A549 (cell line): ENCODE data around the gene MBD3L2. TPM values are rescaled to one million over a fixed set of nuclear protein-coding genes. Genes with fewer than 3 reads are reported as not detected.
"Not testable (repeated sequence)": the region's sequence is repeated elsewhere in the genome, so short reads cannot be mapped to it uniquely, and the experiment has no call there.

Experiments
- ATAC-seq, 2 experiments: fragments of 200-7000 bp in 1 of 2; fragments of >200 bp in 1 of 2; cut with Nextera tagmentation in 1 of 2; cut with Tn5 transposase in 1 of 2; 3 replicates each; pipeline versions ENCODE4 v1.8.0 to v1.9.1; 2018 to 2020; ENCODE audit warnings: mild to moderate bottlenecking in 1 of 2, moderate library complexity in 1 of 2
- CTCF ChIA-PET: fragments of 300-600 bp; sonication (Branson Sonifier 250); formaldehyde crosslinking; extraction: SDS; loops from one replicate; lab custom pipeline; 2021; ENCODE audit warnings: antibody characterized with exemption, inconsistent platforms; lab: Yijun Ruan, JAX
- POLR2A ChIA-PET: fragments of 350-600 bp; formaldehyde crosslinking; extraction: SDS; loops from one replicate; lab custom pipeline; 2021; ENCODE audit warnings: antibody characterized with exemption, inconsistent platforms; lab: Yijun Ruan, JAX
- DNase-seq, 2 experiments: peaks; one replicate each; pipeline versions ENCODE4 v3.0.0 to v3.0.0-alpha.2; 2011 to 2016; ENCODE audit warnings: low read depth in 1 of 2, low spot score in 1 of 2
- FAIRE-seq: peaks from 2 replicates; lab custom pipeline; 2011; peaks lifted over from hg19 to GRCh38; lab: Jason Lieb, UNC
- H3K27ac ChIP-seq, 2 experiments: fragments of >200 bp; sonication (Bioruptor Twin); formaldehyde crosslinking; 3 replicates each; pipeline ENCODE4 v1.5.1; 2016 to 2017
- H3K4me1 ChIP-seq: fragments of >200 bp; sonication (Bioruptor Twin); formaldehyde crosslinking; 3 replicates; pipeline ENCODE4 v1.6.1; 2016
- H3K4me2 ChIP-seq: fragments of >200 bp; sonication (Bioruptor Twin); formaldehyde crosslinking; 3 replicates; pipeline ENCODE4 v1.6.1; 2016
- H3K4me3 ChIP-seq: fragments of >200 bp; sonication (Bioruptor Twin); formaldehyde crosslinking; 3 replicates; pipeline ENCODE4 v1.5.1; 2016
- H3K9me3 ChIP-seq: fragments of >200 bp; sonication (Bioruptor Twin); formaldehyde crosslinking; 3 replicates; pipeline ENCODE4 v1.6.1; 2016
- CHD4 ChIP-seq: fragments of 200-600 bp; sonication (generic); IDR thresholded peaks from 2 replicates; pipeline ENCODE4 v1.6.1; 2016; ENCODE audit warnings: antibody characterized with exemption, mild to moderate bottlenecking, borderline replicate concordance
- HDAC2 ChIP-seq: fragments of 200-600 bp; sonication (generic); IDR thresholded peaks from 2 replicates; pipeline ENCODE4 v1.6.1; 2016
- MYC ChIP-seq: IDR thresholded peaks from 2 replicates; pipeline ENCODE4 v1.6.1; 2012; ENCODE audit warnings: mild to moderate bottlenecking, inconsistent platforms, low read length, improper control_type of control experiment, borderline replicate concordance
- NR3C1 ChIP-seq: fragments of >200 bp; sonication (Bioruptor Twin); formaldehyde crosslinking; IDR thresholded peaks from 3 replicates; pipeline ENCODE4 v1.6.1; 2017
- POLR2AphosphoS2 ChIP-seq: conservative IDR thresholded peaks from 2 replicates; pipeline ENCODE4 v1.6.1; 2012; ENCODE audit warnings: low read length, improper control_type of control experiment, inconsistent platforms
- WGBS: methylation state at CpG from one replicate; pipeline ENCODE4 v1.1.6; 2017; ENCODE audit errors: missing lambda C conversion rate; 5-methylcytosine and 5-hydroxymethylcytosine counted together
- polyA plus RNA-seq, 4 experiments: library from polyadenylated mRNA; depleted of rRNA in 3 of 4; stranded (reverse); fragments of >200 nt; fragmentation: RNase III in 1 of 4; extraction: RNeasy Plus Mini Kit Qiagen cat#74134 plus additional on column Dnase treatment in 1 of 4; gene quantifications; 2 replicates in 3 of 4; 3 replicates in 1 of 4; pipeline ENCODE4 v1.2.3, GENCODE V29; 2011 to 2017
- TF ChIP-seq, protein P1 (sequence below): fragments of 150-350 bp; IDR thresholded peaks from 2 replicates; pipeline ENCODE4 v1.6.1; 2014; ENCODE audit warnings: low read depth, mild to moderate bottlenecking, low read length

The MBD3L2 gene
- polyA plus RNA-seq, 2 of the 4 experiments (the other 2 are of a cell fraction), result not detected

DNA sequence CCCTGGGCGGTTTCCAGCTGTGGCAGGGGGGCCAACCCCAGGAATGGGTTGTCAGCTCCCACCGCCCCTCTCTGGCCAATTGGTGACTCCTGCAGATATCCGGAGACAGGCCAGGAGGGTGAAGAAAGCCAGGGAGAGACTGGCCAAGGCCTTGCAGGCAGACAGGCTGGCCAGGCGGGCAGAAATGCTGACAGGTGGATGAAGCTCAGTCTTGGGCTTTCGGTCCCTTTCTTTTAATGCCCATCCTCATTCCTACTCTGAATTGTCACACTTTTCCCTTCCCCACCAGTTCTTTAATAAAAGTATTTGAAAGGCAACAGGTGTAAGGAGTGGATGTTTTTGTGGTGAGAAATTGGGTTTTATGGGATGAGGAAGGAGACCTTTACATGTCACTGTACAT lies 2.3 kb downstream of the MBD3L2 start:
- CTCF ChIA-PET, FAIRE-seq, H3K27ac ChIP-seq, POLR2A ChIA-PET, H3K4me2 ChIP-seq, ATAC-seq, H3K4me3 ChIP-seq, H3K9me3 ChIP-seq, H3K4me1 ChIP-seq, DNase-seq: not testable (repeated sequence)
- WGBS, result 72% methylated on average over 3 of the region's 5 CpGs

DNA sequence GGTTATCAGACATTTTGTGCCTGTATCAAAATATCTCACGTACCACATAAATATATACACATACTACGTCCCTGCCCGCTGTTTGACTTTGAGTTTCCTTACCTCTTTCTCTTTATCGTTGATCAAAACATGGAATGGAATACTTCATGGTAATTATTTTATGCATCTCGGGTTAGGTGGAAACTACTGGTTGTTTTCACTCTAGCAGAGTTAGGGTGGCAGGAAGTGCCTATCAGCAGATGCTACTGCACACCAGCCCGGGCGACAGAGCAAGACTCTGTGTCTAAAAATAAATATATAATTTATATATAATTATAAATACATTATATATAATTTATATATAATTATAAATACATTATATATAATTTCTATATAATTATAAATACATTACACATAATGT lies 3.8 kb downstream of the MBD3L2 start:
- whole genome bisulfite sequencing, result 75% methylated on average over 7 of the region's 7 CpGs
- POLR2A ChIA-PET, ATAC-seq, H3K4me3 ChIP-seq, H3K4me2 ChIP-seq, DNase-seq, CTCF ChIA-PET, FAIRE-seq, H3K4me1 ChIP-seq, H3K9me3 ChIP-seq, H3K27ac ChIP-seq: not testable (repeated sequence)

DNA sequence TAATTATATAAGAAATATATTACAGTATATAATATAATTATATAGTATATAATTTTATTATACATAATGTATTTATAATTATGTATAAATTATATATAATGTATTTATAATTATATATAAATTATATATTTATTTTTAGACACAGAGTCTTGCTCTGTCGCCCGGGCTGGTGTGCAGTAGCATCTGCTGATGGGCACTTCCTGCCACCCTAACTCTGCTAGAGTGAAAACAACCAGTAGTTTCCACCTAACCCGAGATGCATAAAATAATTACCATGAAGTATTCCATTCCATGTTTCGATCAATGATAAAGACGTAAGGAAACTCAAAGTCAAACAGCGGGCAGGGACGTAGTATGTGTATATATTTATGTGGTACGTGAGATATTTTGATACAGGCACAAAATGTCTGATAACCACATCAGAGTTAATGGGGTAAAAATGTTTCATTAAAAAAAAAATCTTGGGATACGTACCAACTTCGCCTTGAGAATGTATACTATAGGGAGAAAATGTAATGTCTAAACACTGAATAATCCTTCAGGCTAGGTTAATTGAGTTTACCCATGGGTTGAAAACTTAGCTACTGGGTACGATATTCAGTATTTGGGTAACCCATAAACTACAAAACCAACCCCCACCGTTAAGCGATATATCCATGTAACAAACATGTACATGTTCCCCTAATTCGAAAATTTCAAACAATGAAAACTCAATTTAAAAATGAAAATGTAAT lies 5.7 kb downstream of the MBD3L2 start:
- FAIRE-seq, DNase-seq, H3K27ac ChIP-seq, ATAC-seq, H3K9me3 ChIP-seq, H3K4me2 ChIP-seq, POLR2A ChIA-PET, CTCF ChIA-PET, H3K4me3 ChIP-seq, H3K4me1 ChIP-seq: not testable (repeated sequence)
- 78% methylated on average over 14 of the region's 14 CpGs for WGBS

DNA sequence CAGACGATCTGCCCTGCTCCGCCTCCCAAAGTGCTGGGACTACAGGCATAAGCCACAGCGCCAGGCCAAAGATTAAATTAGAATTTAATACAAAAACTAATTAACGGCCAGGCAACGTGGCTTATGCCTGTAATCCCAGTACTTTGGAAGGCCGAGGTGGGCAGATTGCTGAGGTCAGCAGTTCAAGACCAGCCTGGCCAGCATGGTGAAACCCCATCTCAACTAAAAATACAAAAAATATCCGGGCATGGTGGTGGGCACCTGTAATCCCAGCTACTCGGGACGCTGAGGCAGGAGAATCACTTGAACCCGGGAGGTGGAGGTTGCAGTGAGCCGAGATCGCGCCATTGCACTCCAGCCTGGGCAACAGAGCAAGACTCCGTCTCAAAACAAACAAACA lies 6.6 kb downstream of the MBD3L2 start:
- H3K4me1 ChIP-seq, ATAC-seq, DNase-seq, H3K4me3 ChIP-seq, H3K27ac ChIP-seq, CTCF ChIA-PET, FAIRE-seq, H3K4me2 ChIP-seq, POLR2A ChIA-PET, H3K9me3 ChIP-seq: not testable (repeated sequence)
- 74% methylated on average over 5 of the region's 14 CpGs for WGBS

DNA sequence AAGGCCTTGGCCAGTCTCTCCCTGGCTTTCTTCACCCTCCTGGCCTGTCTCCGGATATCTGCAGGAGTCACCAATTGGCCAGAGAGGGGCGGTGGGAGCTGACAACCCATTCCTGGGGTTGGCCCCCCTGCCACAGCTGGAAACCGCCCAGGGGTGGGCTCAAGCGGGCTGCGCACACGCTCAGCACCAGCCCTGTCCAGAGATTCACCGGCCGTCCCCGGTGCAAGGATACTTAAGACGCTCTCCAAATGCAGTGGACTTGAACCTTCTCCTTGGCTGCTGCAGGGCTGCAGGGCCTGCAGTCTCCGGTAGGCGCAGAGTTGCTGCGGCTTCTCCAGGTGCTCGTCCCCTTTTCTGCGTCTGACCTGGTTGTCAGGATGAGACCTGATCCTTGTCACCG lies 7.2 kb downstream of the MBD3L2 start:
- H3K9me3 ChIP-seq, FAIRE-seq, CTCF ChIA-PET, H3K4me3 ChIP-seq, DNase-seq, H3K27ac ChIP-seq, POLR2A ChIA-PET, H3K4me2 ChIP-seq, H3K4me1 ChIP-seq, ATAC-seq: not testable (repeated sequence)
- 90% methylated on average over 2 of the region's 16 CpGs for WGBS

DNA sequence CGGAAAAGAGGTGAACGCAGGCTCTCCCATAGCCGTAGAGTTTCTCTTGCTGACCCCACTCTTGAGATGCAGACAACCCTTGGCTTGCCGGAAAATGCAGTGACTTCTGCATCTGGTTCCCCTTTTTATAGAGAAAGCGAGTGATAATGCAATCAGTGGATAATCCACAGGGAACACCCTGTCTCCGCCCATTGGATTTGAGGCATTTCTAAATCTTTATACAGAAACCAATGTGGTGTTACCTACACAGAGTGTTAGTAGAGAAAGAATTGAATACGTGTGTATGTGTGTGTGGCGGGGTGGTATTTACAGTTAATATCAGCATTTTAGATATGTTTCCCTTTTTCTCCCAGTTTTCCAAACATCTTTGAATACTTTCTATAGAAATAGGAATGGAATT lies 9.5 kb downstream of the MBD3L2 start, which contains the start of gene MBD3L3:
Gene MBD3L3 (minus strand): TSS at position 101 of the 400 bp plus-strand sequence. CDS start 71 bp downstream, at position 30.
- ATAC-seq, CTCF ChIA-PET: not testable (repeated sequence)
- WGBS, result 20% methylated on average over 1 of the region's 8 CpGs

DNA sequence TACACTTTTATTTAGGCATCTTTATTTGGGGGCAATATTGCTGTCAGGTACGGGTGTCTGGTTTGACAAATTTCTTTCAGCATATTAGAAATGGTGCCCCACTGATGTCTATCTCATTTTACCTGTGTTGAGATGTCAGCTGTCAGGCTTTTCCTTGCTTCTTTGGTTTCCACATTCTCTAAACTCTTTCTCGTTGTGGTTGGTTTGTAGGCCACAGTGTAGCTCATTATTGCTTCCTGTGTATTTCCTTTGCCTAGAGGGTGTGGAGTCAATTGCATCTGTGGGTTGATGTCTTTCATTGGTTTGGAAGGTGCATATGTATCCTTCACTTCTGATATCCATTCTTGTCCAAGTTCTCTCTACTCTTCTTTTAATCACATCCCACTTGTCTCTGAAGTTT lies 10.9 kb downstream of the MBD3L2 start:
- not testable (repeated sequence) for ATAC-seq

More for the DNA sequence above, 9.5 kb downstream of the MBD3L2 start, which contains the start of gene MBD3L3:
- H3K4me1 ChIP-seq, POLR2A ChIA-PET, DNase-seq, H3K4me3 ChIP-seq, H3K27ac ChIP-seq, H3K9me3 ChIP-seq, FAIRE-seq, H3K4me2 ChIP-seq: not testable (repeated sequence)

DNA sequence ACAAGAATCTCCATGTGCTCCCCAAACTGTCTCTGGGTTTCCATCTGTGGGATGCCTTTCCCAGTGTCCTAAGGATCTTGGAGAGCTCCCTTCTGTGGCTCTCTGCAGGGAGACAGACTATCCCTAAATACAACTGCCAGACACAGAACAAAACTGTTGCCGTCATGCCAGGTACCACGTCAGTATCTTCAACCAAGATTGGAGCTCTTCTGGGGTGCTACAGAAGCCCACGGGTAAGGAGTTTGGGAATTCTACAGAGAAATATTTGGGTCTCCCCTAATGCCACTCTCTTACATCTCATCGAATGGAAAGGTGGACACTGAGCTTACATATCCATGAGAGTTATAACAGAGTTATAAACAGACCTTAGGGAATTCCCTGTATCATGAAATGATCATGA lies 14.2 kb downstream of the MBD3L2 start:
- no peak overlapping the region for H3K27ac ChIP-seq
- ChIA-PET POLR2A (no interaction called here), CTCF (no interaction called here)
- ATAC-seq (no peak), FAIRE-seq (no peak), DNase-seq (no peak)
- H3K9me3 ChIP-seq, result no peaks in the 10 kb centered on the region; the same call in 2 of the 3 replicates
- no peak overlapping the region for H3K4me3 ChIP-seq
- TF ChIP-seq, protein P1, sequence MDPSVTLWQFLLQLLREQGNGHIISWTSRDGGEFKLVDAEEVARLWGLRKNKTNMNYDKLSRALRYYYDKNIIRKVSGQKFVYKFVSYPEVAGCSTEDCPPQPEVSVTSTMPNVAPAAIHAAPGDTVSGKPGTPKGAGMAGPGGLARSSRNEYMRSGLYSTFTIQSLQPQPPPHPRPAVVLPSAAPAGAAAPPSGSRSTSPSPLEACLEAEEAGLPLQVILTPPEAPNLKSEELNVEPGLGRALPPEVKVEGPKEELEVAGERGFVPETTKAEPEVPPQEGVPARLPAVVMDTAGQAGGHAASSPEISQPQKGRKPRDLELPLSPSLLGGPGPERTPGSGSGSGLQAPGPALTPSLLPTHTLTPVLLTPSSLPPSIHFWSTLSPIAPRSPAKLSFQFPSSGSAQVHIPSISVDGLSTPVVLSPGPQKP, result no peak
- TF ChIP-seq HDAC2 (no peak), CHD4 (no peak), MYC (no peak), NR3C1 (no peak), POLR2AphosphoS2 (no peak)
- no peak overlapping the region for H3K4me2 ChIP-seq
- WGBS, result 40% methylated on average over 4 of the region's 4 CpGs
- no peaks in the 10 kb centered on the region for H3K4me1 ChIP-seq

More for the DNA sequence above, 10.9 kb downstream of the MBD3L2 start:
- H3K27ac ChIP-seq, CTCF ChIA-PET, H3K4me2 ChIP-seq, H3K9me3 ChIP-seq, H3K4me3 ChIP-seq, POLR2A ChIA-PET, H3K4me1 ChIP-seq, DNase-seq, FAIRE-seq: not testable (repeated sequence)
- WGBS, result 8% methylated on average over 2 of the region's 2 CpGs
